C4-2B (cell line): ENCODE results near the gene SULT6B1.

Experiments
- CTCF ChIP-seq: fragments of 450-650 bp; conservative IDR thresholded peaks from 2 replicates; pipeline ENCODE4 v1.5.1; 2017; ENCODE audit warnings: mild to moderate bottlenecking
- ZFX ChIP-seq: fragments of 450-650 bp; IDR thresholded peaks from 2 replicates; pipeline ENCODE4 v1.6.1; 2017

DNA sequence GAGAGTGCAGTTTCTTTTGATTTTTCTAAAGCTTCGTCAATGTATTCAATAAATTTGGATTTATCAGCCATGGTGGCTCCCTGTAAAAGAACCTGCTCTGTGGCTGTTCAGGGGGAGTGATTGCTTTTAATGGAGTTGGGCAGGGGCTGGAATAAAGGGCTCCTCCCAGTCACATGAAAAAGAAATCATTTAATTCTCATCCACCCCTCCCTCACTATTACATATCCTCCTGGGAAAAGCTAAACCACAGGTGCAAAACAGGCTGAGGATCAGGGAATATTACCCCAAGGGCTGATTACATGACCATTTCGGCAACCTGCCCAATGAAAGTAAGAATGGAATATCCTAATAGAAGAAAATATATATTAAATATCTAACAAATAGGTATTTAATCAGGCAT, at the start of gene SULT6B1:
- TF ChIP-seq CTCF (no peak), ZFX (no peak)
